NCI-H146 treated with DMSO at 0.1 percent for 48 hours (cell line): Measurements from ENCODE around the gene ORM1.
"Not testable (repeated sequence)": the region's sequence is repeated elsewhere in the genome, so short reads cannot be mapped to it uniquely, and the experiment has no call there.

Source experiments
- DNase-seq: peaks from one replicate; lab custom pipeline; 2025; ENCODE audit not compliant: unreplicated experiment; lab: John Stamatoyannopoulos, UW

ORM1 gene

GRCh38 chr9:114322831-114323531 is at the start of gene ORM1:
ORM1 (plus strand) TSS chr9:114323098; CDS start chr9:114323134, 36 bp downstream.
- DNase-seq: not testable (repeated sequence)

GRCh38 chr9:114273461-114273881 is 49.4 kb upstream of the ORM1 start:
- DNase-seq: no peak

GRCh38 chr9:114274217-114274616 is 48.7 kb upstream of the ORM1 start:
- no peak for DNase-seq

GRCh38 chr9:114275246-114276004 is 47.5 kb upstream of the ORM1 start:
- no peak for DNase-seq

- no peak for DNase-seq
Measured at GRCh38 chr9:114276908-114277821, 45.7 kb upstream of the ORM1 start.

GRCh38 chr9:114278356-114278755 is 44.5 kb upstream of the ORM1 start:
- no peak for DNase-seq

- no peak for DNase-seq
Measured at GRCh38 chr9:114278881-114279570, 43.9 kb upstream of the ORM1 start.

GRCh38 chr9:114279693-114280092 is 43.2 kb upstream of the ORM1 start:
- DNase-seq: no peak

- DNase-seq: no peak
Measured at GRCh38 chr9:114280636-114281472, 42.0 kb upstream of the ORM1 start.

- no peak for DNase-seq
Measured at GRCh38 chr9:114281473-114282103, 41.3 kb upstream of the ORM1 start.

GRCh38 chr9:114282104-114282485 is 40.8 kb upstream of the ORM1 start:
- DNase-seq: no peak

GRCh38 chr9:114282507-114282906 is 40.4 kb upstream of the ORM1 start:
- no peak for DNase-seq

- no peak for DNase-seq
Measured at GRCh38 chr9:114282926-114283325, 40.0 kb upstream of the ORM1 start.

- DNase-seq: no peak
Measured at GRCh38 chr9:114283551-114284111, 39.3 kb upstream of the ORM1 start.

GRCh38 chr9:114284316-114285060 is 38.4 kb upstream of the ORM1 start:
- DNase-seq: no peak

- DNase-seq: no peak
Measured at GRCh38 chr9:114285166-114285867, 37.6 kb upstream of the ORM1 start.

- DNase-seq: no peak
Measured at GRCh38 chr9:114286146-114286679, 36.7 kb upstream of the ORM1 start.
